ENCODE results near the gene XPO4.

GRCh38 chr13:20867408-20867807 lies 35.1 kb downstream of the XPO4 start:
- no peak for TF ChIP-seq CTCF (IDR thresholded peaks at IDR 0.05; ENCODE audit: low read depth, low read length, missing input control)
- no peak for TF ChIP-seq FOXA1 (IDR thresholded peaks at IDR 0.05)
- no peak for TF ChIP-seq EGR1 (IDR thresholded peaks at IDR 0.05; ENCODE audit: low read depth in 2 of 2)
- TF ChIP-seq SP1 (IDR thresholded peaks at IDR 0.05): no peak
